ENCODE measurements around the gene HP1BP3. TPM values are rescaled to one million over a fixed set of nuclear protein-coding genes. Genes with fewer than 3 reads are reported as not detected.

Gene HP1BP3, protein sequence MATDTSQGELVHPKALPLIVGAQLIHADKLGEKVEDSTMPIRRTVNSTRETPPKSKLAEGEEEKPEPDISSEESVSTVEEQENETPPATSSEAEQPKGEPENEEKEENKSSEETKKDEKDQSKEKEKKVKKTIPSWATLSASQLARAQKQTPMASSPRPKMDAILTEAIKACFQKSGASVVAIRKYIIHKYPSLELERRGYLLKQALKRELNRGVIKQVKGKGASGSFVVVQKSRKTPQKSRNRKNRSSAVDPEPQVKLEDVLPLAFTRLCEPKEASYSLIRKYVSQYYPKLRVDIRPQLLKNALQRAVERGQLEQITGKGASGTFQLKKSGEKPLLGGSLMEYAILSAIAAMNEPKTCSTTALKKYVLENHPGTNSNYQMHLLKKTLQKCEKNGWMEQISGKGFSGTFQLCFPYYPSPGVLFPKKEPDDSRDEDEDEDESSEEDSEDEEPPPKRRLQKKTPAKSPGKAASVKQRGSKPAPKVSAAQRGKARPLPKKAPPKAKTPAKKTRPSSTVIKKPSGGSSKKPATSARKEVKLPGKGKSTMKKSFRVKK
- total RNA-seq, result 100 to 1,000 TPM; 168 to 276 (median 246) TPM
- long read RNA-seq, donor 1, full-length matches to known transcripts, result 7 of 184 reads
- long read RNA-seq, donor 1, partial matches to known transcripts, result 26 of 184 reads
- long read RNA-seq, donor 1, other reads (novel, unspliced or antisense), result 151 of 184 reads
- long read RNA-seq, donor 2, partial matches to known transcripts, result 20 of 33 reads
- long read RNA-seq, donor 2, other reads (novel, unspliced or antisense), result 12 of 33 reads

DNA sequence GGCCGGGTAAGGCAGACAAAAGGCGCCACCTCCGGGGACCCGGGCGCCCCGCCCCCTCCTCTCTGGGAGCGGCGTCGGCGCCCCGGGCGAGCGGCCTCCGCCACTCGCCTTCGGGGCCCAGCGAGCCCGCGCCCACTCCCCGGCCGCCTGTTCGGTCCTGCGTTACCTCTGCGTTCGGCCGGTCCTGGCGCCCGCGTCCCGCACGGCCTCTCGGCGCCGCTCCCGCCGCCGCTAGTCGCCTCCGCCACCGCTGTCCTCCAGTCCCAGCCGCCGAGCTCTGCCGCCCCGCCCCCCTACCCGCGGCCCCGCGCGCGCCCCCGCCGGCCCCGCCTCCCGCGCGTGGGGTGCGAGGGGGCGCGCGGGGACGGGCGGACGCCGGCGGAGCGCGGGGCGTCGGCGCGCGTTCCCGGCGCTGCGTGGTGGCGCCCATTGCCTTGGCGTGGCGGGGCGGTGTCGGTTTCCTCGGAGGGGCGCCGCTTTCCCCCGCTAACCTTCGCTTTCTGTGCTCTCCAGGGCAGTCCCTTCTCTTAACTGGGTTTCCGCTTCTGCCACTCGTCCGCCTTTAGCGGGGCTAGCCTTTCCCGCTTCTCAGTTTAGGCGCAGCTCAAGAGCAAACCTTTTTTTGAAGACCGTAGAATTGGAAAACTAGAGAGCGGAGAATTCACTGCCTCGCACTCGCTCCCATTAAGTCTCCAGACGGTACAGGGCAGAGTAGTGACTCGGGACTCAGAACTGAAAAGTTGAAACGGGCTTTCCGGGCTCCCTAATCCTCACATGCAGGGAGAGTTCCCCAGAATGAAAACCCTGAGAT, at the start of gene HP1BP3:
TSS of gene HP1BP3 (minus strand) at position 279 of the 811 bp plus-strand sequence. CDS start 6,867 bp downstream, outside the sequence.
- TF ChIP-seq, protein P1, sequence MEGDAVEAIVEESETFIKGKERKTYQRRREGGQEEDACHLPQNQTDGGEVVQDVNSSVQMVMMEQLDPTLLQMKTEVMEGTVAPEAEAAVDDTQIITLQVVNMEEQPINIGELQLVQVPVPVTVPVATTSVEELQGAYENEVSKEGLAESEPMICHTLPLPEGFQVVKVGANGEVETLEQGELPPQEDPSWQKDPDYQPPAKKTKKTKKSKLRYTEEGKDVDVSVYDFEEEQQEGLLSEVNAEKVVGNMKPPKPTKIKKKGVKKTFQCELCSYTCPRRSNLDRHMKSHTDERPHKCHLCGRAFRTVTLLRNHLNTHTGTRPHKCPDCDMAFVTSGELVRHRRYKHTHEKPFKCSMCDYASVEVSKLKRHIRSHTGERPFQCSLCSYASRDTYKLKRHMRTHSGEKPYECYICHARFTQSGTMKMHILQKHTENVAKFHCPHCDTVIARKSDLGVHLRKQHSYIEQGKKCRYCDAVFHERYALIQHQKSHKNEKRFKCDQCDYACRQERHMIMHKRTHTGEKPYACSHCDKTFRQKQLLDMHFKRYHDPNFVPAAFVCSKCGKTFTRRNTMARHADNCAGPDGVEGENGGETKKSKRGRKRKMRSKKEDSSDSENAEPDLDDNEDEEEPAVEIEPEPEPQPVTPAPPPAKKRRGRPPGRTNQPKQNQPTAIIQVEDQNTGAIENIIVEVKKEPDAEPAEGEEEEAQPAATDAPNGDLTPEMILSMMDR (IDR thresholded peaks at IDR 0.05), result no peak
- Histone ChIP-seq H3K9me3 (no peaks in the 10 kb centered on the region), H3K36me3 (ENCODE audit: low read depth) (no peaks in the 10 kb centered on the region), H3K4me3 (peak within 1 kb of the TSS; percentile 70), H3K4me1 (ENCODE audit: low read depth) (peaks cover 18% of the 10 kb centered on the region)
- intact Hi-C loops (cut with DNase I, micrococcal nuclease), result no loop called here
- DNase-seq (peak; percentile 80 to 90 (median 86)), ATAC-seq (peak; percentile 81)

DNA sequence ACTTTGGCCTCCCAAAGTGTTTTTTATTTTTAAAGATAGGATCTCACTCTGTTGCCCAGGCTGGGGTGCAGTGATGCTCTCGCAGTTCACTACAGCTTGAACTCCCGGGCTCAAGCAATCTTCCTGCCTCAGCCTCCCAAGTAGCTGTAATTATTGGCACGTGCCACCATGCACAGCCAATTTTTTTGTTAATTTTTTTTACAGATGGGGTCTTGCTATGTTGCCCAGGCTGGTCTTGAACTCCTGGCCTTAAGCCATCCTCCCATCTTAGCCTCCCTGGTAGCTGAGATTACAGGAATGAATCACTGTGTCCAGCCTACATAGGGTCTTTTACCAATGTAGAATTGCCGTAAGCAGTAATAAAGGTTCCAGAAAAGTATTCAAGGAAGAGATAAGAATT, 49.1 kb upstream of the HP1BP3 start:
- DNase-seq (no peak), ATAC-seq (no peak)
- Histone ChIP-seq H3K4me1 (ENCODE audit: low read depth) (no peaks in the 10 kb centered on the region), H3K4me3 (no peak overlapping the region), H3K36me3 (ENCODE audit: low read depth) (no peaks in the 10 kb centered on the region), H3K9me3 (no peaks in the 10 kb centered on the region)
- TF ChIP-seq, protein P1 (IDR thresholded peaks at IDR 0.05), result no peak
- intact Hi-C loops (cut with DNase I, micrococcal nuclease), result no loop called here

DNA sequence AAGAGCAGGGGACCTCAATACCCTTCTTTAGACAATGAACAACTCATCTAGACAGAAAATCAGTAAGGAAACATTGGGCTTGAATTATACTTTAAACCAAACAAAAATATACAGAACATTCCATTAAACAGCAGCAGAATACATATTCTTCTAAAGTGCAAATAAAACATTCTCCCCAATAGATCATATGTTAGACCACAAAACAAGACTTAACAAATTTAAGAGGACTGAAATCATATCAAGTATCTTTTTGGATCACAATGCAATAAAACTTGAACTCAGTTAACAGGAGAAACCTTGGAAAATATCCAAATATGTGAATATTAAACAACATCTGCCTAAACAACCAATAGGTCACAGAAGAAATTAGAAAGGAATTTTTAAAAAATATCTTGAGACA, 47.7 kb upstream of the HP1BP3 start:
- TF ChIP-seq, protein P1 (IDR thresholded peaks at IDR 0.05), result no peak
- intact Hi-C loops (cut with DNase I, micrococcal nuclease), result no loop called here
- H3K36me3 ChIP-seq (ENCODE audit: low read depth), result no peaks in the 10 kb centered on the region
- no peak overlapping the region for H3K4me3 ChIP-seq
- DNase-seq (no peak), ATAC-seq (no peak)
- H3K9me3 ChIP-seq, result no peaks in the 10 kb centered on the region
- peaks cover 4% of the 10 kb centered on the region for H3K4me1 ChIP-seq (ENCODE audit: low read depth)

DNA sequence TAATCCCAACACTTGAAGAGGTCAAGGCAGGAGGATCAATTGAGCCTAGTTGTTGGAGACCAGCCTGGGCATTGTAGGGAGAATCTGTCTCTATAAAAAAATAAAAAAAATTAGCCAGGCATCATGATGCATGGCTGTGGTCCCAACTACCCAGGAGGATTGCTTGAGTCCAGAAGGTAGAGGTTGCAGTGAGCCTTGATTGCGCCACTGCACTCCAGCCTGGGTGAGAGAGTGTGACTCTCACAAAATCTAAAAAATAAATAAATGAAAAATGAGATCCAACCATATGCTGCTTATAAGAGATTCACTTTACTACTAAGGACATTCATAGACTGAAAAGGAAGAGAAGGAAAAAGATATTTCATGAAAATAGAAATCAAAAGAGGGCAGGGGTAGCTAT, 47.1 kb upstream of the HP1BP3 start:
- Histone ChIP-seq H3K4me1 (ENCODE audit: low read depth) (peaks cover 4% of the 10 kb centered on the region), H3K9me3 (no peaks in the 10 kb centered on the region), H3K4me3 (no peak overlapping the region), H3K36me3 (ENCODE audit: low read depth) (no peaks in the 10 kb centered on the region)
- TF ChIP-seq, protein P1 (IDR thresholded peaks at IDR 0.05), result no peak
- no peak for DNase-seq
- intact Hi-C loops (cut with DNase I, micrococcal nuclease), result no loop called here
- no peak for ATAC-seq

DNA sequence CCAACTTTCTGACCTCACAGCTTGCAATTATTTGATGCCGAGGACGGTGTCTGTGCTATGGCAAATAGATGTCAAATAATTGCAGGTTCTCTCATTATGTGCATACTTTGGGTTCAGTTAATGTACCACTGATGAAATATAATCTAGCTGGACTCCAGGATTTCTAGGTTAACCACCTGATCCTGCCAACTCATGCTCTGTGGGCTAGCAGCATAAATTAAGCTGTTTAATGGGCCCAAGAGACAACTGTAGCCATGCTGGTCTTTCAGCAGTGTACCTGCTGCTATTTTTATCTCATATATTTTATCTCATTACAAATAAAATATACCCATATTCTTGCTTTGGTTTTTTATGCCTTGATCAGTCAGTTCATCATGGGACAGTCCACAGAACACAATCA, 43.3 kb upstream of the HP1BP3 start:
- DNase-seq (no peak), ATAC-seq (no peak)
- no peaks in the 10 kb centered on the region for H3K36me3 ChIP-seq (ENCODE audit: low read depth)
- TF ChIP-seq, protein P1 (IDR thresholded peaks at IDR 0.05), result no peak
- intact Hi-C loops (cut with DNase I, micrococcal nuclease), result no loop called here
- no peak overlapping the region for H3K4me3 ChIP-seq
- no peaks in the 10 kb centered on the region for H3K9me3 ChIP-seq
- peaks cover 4% of the 10 kb centered on the region for H3K4me1 ChIP-seq (ENCODE audit: low read depth)
